Endothelial cell of hepatic sinusoid (primary cell): ENCODE results near the gene FOXG1.

Experiments
- in situ Hi-C: cut with HindIII; loops from 2 replicates; pipeline ENCODE4 v1.10.0; 2017; ENCODE audit warnings: low sequenced_read_pairs

FOXG1 gene

DNA sequence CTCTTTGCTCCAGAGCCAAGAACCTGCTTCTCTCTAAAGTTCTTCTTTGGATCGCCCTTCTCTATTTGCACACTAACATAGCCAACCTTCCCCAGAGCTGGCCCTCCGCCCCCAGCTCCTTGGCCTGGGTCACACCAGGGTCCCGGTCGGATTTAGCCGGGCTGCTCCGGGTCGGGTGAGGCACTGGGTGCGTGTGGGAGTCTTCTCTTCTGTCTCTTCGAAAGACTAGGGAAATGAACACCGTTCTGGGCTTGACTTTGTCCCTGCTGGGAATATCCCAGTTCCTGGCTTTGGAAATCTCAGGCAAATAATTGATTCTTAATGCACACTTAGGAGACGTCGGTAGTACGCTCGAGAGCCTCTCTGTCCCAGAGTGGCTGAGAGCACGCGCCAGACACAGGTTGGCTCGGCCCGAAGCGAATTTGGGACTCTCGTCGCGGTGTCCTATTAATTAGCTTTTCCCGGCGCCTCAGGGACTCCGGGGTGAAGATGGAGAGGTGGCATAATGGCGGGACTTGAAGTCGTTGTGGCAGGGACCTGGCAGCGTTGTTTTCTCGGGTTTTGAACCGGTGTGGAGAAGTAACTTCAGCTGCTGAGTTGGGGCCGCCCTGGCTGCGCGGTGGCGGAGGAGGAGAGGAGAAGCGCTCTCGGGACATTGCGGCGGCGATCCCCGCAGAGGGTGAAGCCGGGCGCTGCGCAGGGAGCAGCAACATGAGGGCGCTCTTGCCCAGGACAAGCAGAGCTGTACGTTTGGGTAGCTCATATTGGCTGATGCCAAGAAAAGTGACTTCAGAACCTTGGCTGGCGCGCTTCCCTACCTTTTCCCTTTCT lies 7.5 kb downstream of the FOXG1 start:
- in situ Hi-C loops = loop anchor here (25.0 kb wide), 1 partner anchor 763 kb away; no protein-coding TSS in a partner anchor

DNA sequence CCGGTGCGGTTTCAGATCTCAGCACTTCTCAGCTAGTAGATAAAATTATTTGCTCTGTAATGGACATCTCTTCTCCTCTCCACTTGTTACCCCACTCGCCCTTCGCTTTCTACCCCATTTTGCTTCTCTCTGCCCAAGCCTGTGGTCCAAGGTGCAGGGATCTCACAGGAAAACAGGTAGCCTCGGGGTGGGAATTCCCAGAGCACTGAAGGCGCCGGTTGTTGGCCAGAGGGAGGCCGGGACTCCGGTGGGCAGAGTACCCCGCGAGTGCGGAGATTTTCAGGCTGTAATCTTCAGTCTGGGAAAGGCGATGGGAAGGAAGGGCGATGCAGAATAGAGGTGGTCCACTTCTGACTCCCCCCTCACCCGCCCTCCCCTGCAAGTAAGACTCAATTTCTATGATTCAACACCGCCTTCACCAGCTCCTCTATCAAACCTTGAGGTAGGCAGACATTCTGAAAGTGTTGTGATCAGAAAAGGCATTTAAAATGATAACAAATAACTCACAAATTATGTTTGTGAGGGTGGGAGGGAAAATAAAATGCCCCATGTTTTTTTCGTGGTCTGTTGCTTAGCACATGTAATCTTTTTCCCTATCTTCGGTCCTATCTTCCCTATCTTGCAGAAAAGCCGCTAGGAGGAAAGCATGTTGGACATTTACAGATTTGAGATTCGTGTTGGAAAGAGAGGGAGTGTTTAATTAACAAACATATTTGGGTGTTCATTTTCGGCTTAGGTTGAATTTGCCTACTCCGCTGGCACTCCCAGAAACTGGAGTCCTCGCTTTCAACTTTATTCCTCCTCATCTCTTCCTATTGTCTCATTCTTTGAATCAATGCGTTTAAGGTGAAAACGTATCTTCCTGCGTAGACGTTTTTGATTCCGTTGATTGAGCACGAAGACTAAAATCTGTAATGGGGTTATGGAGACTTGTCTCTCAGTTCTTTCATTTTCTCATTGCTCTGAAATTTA lies 8.5 kb downstream of the FOXG1 start:
- in situ Hi-C loops = loop anchor here (25.0 kb wide), 1 partner anchor 762 kb away; no protein-coding TSS in a partner anchor

DNA sequence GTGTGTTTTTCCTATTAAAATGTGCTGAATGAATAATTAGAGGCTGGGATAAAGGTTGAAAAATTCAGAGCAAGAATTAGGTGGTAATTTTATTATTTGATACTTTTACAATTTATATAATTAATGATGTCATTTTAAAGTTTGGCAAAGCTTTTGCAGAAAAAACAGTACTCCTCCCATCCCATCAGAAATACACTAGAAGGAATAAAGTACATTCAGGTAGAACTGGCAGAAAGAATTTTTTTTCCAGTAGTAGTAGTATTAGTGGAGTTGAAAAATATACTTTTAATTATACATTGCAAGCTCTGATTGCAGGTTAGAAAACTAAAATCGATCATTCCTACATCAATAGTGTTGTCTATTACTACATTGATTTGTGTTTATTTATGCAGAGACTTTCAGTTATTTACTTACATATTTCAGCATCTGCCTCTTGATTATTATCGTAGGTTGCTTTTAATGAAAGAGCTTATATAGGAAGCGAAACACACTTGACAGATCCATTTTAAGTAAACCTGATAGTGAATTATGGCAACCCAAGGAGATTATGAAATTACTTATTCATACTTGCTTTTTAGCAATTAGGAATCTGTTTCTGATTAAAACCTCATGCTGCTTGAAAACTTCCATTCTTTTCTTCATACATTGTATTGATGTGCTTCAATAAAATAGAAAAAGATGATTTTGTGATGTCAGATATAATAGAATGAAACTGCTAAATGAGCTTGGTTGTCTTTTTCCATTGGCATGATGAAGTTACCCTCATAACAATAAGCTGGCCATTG lies 10.1 kb downstream of the FOXG1 start:
- in situ Hi-C loops = no loop called here

DNA sequence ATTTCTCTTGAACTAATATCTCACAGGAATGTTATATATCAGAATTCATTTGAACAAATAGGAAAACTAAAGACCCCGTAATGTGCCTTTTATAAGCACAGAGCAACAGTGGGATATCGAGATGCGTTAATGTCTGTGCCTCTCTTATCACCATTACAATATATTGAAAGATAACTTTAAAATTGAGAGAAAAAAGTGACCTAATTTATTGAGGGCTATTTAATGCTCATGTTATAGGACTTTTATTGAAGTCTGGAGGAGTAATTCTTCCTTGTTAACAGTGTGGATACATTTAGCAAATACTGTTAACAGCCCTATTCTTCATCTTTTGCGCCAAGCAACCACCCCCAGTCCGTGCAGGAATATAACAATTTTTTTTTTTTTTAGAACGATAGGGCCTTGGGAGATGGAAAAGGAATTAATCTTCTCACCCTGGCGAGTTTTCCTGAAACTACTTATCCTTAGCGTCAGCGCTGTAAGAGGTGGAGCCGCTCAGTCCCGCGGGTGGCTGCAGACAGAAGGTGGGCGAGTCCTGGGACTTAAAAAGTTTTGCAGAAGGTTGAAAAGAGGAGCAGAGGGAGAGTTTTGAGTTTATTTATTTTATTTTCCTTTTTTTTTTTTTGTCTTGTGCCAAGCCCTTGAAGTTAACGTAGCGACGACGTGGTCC lies 11.0 kb downstream of the FOXG1 start:
- in situ Hi-C loops = no loop called here

DNA sequence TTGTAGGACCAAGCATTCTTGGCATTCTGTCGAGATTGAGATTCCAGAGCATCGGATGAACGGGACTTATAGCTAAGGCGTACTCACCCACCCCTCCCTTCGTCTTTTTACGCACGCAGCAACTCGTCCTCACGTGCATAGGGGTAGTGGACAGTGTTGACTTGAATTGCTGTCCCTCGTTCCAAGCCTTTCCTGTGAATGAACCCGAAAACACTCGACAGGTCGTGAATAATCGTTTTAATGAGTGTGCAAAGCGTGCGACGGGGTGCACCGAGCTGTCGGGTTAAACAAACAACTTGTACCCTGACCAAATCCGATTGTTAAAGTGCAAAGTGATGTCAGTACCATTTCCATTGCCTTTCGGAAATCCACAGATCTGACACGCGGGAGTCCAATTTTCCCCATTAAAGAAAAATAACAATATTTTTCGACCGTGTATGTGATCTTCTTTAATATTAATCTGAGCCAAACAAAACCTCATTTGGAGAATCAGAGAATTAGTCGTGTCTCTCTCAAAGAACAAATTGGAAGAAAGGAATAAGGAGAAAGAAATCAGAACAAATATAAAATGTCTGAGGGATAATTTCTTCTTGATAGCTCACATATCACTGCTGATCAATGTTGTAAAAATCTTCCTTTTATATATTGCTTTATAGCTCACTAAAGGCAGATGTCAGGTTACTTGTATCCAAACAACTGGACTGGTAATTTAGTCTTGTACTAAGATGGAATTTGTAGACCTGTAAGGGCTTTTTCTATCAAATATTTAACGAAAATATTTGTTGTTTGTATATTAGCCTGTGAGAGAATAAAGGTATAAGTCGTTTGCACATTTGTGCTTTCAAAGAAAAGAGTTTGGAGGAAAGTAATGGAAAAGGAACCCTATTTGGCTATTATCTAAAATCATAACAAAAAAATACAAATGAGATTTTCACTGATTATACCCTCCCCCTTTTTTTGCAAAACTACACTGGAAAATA lies 11.8 kb downstream of the FOXG1 start:
- in situ Hi-C loops = no loop called here

DNA sequence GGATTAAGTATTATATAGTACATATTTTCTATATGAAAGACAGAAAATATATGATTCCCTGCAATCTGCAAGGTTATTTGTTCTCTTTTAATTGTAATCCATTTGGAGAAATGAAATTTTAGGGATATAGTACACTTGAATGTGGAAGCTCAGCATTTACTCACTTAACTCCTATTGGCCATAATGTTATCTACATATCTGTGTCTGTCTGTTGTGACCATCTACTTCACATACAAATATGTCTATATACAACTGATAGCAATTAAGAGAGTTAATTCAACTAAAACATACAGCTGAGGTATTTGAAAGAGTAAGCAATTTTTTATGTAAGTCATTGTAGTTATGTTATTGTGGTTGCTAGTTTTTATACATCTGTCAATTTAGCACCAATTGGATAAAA lies 12.9 kb downstream of the FOXG1 start:
- in situ Hi-C loops = no loop called here

DNA sequence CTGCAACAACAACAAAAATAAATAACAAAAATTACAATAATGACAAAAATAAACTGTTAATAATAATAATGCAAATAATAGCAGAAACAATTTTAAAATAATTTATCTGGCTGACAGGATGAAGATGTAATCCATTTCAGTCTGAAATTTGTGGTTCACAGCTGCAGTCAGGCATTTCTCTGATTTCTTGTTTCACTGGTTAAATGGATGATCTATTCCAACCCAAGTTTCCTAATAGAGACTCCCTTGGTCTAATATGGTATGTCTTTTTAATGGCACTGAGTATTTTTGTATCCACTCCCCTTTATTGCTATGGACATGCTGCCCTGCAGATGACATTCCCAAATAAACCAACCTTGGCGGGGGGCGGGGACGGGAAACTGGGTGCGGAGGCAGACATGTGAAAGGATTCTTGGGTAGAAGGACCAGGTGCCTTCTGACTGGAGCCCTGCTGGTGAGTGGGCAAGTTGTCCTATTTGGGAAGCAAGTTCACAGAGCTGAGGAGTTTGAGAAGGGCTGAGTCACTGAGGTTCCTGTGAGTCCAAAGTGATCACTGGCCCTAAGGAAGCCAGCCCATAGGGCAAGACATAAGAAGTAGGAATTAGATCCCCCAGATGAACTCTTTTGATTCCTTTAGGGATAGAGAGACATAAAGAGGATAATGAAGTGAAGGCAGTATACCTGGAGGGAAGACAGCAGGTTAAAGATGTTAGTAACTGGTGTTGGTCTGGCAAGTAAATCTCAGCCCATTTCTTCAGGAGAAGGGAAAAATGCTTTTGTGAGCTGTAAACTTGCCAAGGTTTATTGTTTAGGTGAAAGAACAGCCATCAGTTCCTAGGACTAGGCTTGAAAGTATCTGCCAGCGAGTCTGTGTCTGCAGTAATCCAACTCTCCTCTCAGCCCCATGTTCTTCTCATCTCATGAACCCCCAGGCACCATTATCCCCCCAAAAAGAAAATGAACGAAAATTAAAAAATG lies 14.5 kb downstream of the FOXG1 start:
- in situ Hi-C loops = no loop called here

DNA sequence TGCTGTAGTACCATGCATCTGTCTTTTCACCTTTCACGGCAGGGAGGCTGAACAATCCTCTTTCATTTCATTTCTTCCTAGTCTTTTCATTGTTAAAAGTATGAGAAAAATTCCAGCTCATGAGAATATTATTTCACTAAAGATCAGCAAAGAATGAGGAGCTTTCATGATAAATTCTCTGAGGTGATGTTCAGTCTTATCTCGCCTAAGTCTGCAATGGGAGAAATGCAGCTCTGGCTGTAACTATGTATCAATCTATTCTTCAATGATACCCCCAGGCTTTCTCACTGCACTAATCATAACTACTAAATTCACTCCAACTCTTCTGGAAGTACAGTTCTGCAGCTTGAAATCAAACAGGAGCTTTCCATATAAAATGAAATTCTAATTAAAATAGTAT lies 15.7 kb downstream of the FOXG1 start:
- in situ Hi-C loops = no loop called here

DNA sequence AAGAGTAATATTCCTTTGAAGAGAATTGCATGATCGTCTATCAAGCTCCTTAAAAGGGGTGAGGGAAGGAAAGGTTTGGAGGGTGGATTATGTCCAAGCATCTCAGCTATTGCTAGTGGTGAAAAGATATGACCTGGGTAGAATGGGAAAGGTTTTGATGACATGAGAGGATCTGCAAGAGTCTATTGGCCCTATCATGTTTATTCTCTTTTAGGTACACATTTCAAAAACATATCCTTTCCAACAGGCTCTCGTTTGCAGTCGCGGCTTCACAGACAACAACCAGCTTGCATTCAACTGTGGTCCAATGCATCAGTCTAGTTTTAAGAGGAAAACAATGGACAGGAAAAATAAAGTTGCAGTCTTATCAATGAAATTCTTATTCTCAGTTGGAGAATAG lies 17.1 kb downstream of the FOXG1 start:
- in situ Hi-C loops = no loop called here

DNA sequence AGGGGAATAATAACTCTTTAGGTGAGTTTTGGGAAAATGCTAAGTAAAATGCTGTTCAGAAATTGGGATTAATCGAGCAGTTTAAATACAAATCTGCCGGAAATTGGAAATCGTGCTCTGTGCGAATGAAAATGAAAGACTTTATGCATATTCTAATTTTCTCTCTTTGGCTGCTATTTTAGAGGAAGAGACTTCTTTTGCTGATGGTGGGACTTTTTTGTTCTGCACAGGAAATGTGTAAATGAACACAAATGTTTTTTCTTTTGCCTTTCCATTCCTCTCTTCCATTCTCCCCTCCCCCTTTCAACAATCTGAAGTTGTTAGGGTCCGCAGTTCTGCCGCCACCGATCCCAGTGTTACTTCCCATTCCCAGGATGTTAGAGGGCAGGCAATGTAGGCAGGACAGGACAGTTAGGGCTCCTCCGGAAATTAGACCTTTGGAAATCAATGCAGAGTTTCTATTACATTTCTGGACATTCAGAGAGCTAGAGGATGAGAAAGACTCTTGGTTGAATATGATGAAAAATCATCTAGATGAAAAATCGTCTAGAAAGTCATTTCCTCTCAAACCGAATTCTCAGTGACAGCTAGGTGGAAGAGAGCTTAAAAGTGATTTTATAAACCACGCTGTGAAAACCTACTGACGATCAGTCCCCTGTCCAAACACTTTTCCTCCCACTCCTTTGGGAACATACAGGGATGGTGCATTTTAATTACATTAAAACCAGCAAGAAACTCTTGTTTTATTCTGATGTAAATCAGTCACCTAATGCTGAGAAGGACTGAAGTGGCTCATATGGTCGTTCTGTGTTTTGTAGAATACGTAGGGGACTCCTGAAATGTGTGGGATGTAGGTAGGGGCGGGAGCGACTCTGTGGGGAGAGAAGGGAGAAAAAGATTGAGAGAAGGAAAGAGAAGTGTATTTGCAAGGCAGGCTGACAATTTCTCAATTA lies 17.8 kb downstream of the FOXG1 start:
- in situ Hi-C loops = no loop called here

DNA sequence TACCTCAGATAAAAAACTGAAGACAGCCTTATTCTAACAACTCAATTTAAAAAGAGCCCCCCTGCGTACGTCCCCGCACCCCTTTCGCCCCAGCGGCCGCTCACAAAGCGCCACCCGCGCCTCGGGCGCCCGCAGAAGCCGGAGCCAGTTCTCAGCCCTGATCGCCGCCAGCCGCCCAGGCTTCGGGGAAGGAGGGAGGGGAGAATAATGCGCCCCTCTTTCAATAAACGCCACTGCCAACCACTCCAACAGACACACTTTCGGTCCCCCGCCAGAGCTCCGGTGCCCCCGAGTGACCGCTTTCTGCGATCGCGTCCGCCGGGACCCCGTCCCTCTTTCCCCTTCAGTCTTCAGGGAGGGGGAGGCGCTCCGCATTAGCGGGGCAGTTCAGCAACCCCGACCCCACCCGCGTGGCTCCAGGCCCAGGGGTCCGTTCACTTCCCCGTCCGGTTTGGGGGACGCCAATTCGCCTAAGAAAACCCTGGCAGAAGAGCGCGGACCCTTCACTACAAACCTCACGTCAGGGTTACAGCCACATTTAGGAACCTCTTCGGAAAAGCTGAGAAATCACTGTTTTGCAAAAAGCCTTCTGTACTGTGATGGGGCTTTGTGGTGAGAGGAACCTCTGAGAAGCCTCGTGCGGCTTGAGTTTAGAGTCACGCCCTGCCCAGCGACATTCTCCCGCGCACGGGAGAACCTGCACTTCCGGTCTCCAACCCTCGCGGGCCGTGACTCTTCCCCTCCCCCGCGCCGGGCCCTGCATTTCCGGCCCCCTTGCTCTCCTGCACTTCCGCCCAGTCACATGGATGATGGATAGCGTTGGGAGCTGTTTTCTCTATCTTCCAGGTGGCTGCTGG lies 18.7 kb downstream of the FOXG1 start:
- in situ Hi-C loops = no loop called here

DNA sequence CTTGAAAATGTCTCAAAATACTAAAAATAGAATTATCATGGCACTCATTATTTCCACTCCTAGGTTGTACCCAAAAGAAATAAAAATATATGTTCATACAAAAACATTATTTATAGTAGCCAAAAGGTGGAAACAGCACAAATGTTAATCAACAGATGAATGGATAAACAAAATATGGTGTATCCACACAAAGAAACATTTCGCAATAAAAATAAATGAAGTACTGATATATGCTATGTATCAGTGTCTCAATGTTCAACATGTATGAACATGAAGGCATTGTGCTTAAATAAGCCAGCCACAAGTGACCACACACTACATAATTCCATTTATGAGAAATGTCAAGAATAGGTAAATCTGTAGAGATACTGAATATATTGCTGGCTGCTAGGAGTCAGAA lies 40.9 kb downstream of the FOXG1 start:
- in situ Hi-C loops = no loop called here

DNA sequence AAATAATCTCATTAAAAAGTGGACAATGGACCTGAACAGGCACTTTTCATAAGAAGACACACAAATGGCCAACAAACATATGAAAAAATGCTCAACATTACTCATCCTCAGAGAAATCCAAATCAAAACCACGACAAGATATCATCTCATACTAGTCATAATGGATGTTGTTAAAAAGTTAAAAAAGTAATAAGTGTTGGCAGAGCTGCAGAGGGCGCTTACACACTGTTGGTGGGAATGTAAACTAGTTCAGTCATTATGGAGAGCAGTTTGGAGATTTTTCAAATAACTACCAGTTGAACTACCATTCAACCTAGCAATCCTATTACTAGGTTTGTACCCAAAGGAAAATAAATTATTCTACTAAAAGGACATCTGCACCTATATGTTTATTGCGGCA lies 47.2 kb downstream of the FOXG1 start:
- in situ Hi-C loops = no loop called here
